HG02588 (cell line): ENCODE results near the gene MVB12A.

ENCODE experiments used
- ATAC-seq: cut with Tn5 transposase; IDR thresholded peaks from one replicate; pipeline ENCODE4 v1.9.1; 2021; ENCODE audit warnings: mild to moderate bottlenecking, moderate library complexity; ENCODE audit not compliant: unreplicated experiment

Gene MVB12A

DNA sequence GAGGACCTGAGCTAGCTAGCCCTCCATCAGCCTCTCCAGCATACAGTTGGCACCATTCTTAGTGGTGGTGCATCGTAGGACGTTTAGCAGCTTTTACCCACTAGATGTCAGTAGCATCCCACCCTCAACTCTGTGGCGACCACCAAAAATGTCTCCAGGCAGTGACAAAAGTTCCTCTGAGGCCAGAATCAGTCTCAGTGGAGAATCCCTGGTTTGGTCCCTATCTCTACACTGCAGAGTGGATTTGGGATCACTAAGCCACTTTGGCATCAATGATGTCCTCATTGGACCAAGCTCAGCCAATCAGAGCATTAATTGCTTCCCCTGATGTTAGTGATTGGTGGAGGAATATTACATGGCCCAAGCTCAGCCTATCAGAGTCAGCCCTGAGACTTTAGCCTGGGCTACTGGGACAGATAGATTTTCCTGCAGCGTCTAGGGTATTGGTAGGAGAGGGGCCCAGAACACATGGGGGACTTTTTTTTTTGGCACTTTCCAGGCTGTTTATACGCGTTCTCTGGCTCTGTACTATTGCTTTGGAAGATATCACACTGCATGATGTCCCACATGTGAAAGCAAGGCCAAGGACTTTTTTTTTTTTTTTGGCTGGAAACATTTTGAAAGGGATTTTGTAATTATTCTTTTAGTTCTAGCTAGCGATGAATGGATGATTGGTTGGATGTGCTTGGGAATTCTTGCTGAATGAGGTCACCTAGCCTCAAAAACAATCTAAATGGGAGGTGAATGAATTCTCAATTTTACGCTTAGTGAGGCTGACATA is 21.6 kb downstream of the MVB12A start:
- no peak for ATAC-seq

DNA sequence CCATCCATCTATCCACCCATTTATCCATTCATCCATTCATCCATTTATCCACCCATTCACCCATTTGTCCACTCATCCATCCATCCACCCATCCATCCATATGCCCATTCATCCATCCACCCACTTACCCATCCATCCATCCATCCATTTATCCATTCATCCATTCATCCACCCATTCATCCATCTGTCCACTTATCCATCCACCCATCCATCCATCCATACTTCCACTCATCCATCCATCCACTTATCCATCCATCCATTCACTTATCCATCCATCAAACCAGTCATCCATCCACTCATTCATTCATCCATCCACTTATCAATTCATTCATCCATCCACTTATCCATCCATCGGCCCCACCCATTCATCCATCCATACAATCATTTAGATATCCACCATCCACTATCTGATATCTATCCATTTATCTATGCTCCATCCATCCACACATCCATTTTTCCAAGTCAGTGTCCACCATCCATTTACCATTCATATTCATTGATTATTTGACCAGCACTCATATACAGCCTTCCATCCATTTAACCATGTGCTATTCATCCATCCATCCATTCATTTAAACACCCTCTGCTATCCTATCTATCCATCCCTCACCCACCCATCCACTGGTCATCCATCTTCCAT is 25.8 kb downstream of the MVB12A start:
- no peak for ATAC-seq

DNA sequence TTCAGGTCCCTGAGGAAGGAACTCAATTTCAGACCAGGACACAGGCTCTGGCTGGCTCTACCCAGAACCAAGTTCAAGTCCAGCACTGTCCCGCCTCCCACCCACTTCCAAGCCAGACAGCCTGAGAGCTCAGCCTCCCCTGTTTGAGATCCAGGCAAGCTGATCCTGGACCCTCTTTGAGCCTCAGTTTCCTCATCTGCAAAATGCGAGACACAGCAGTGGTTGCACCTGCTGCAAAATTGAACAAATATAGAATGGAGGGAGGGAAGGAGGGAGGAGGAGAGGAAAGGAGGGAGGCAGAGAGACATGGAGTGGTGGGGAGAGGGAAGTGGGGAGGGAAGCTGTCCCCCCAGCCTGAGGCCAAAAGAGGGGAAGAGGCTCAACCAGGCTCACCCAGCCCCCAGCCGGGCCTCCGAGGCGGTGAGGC is 27.9 kb downstream of the MVB12A start:
- no peak for ATAC-seq

DNA sequence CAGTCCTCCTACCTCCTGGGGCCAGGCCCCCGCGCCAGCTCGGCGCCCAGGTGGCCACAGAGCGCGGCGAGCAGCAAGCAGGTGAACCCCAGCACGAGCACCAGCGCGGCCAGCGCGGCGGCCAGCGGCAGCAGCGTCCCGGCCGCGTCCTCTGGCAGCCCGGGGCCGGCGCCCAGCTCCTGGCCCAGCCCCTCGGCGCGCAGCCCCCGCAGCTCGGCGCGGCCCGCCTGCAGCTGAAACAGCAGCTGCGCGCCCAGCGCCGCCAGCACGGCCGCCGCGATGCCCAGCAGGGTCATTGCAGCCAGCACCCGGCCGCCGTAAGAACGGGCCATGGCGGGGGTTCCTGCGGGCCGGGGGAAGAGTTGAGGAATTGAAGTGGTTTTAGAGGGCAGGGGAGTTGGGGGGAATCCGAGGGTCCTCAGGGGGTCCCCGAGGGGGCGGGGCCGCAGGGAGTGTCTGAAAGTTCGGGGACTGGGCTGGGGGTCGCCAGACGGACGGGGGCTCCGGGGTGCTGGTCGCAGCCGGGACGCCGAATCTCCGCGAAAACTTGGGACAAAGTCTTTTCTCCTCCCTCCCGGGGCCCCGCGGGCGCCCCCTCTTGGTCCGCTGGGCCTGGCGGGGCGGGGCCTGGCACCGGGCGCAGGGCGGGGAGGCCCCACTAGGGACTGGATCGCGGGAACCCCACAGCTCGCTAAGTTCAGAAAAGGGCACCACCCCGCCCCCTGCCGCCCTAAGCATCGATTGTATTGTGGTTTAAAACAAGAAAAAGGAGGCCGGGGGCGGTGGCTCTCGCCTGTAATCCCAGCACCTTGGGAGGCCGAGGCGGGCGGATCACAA is 28.5 kb downstream of the MVB12A start, which contains the start of gene TMEM221:
Gene TMEM221, minus strand, starts transcription at position 538 of the 837 bp plus-strand sequence. Its CDS starts 206 bp downstream, at position 332.
- ATAC-seq = no peak

DNA sequence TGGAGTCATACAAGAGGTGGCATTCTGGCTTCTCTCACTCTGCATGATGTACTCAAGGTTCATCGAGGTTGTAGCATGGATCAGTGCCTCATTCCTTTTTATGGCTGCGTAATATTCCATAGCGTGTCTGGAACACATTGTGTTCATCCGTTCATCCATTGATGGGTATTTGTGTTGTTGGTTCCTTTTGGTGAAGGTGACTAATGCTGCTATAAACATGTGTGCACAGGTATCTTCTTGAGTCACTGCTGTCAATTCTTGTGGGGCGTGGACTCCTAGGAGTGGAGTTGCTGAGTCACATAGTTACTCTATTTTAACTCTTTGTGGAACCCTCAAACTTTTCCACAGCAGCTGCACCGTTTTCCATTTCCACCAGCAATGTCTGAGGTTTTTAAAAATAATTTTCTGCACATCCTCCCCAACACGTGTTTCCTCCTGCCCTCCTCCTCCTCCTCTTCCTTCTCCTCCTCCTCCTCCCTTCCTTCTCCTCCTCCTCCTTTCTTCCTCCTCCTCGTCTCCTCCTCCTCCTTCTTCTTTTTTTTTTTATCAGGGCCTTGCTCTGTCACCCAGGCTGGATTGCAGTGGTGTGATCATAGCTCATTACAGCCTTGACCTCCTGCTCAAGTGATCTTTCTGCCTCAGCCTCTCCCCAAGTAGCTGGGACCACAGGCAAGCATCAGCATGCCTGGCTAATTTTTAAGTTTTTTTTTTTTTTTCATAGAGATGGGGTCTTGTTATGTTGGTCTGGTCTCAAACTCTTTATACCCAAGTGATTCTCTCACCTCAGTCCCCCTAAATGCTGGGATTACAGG is 30.6 kb downstream of the MVB12A start:
- ATAC-seq = no peak

DNA sequence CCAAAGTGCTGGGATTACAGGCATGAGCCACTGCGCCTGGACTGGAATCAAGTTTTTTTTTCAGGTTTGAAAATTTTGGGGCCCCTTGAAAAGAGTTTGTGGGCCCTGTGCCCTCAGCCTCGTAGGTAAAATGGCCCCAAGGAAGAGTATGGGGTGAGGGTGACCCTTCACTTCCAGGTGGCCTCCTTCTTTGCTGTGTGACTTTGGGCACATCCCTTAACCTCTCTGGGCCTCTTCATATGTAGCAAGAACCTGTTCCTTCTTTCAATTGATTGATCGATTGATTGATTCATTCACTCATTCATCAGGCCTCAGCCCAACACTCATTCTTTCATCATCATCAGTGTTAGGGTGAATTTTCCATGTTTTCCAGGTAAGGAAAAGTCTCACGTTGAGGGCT is 32.0 kb downstream of the MVB12A start:
- no peak for ATAC-seq

DNA sequence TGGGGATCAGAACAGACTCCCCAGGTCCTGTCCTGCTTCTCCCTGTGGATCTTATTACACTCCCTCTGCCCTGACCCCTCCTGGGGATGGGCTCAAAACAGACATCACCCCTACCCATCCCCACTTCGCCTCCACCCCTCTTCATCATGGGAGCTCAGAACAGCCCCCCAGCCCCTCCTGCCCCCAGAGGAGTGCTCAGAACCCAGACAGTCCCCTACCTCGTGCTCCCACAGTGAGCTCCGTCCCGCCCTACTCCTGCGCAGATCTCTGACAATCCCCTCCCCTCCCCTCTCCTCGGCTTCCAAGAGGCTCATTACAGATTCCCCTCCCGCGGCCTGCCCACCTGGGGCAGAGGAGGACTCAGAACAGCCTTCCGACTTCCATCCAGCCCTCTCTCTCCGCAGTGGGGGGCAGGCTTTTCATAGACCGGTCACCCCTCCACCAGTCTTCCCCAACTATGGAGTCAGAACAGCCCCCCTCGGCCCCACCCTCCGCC is 34.8 kb downstream of the MVB12A start:
- no peak for ATAC-seq

DNA sequence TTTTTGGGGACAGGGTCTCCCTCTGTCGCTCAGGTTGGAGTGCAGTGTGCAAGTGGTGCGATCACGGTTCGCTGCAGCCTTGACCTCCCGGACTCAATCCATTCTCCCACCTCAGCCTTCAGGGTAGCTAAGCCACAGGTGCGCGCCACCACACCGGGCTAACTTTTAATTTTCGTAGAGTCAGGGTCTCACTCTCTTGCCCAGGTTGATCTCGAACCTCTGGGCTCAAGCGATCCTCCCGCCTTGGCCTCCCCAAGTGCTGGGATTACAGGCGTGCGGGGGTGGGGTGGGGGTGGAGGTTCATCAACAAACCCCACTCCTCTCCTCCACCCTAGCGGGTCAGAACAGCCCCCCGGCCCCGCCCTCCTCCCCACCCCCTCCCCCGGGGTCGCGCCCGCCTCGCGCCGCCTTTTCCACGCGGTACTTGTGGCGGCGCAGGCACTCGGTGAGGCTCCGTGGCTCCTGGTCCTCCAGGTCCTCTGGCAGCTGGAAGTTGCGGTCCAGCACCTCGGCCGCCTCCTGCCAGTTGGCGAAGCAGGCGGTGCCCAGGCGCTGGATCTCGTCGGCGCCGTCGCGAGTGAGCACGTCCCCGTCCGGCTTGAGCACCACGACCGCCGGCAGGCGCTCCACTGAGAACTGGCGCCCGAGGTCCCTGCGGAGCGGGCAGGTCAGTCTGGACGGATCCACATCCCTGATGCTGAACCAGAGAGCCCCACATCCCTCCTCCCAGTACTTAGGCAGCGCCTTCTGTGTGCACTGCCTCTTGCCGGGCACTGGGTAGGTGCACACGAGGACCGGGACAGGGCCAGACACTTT is 35.7 kb downstream of the MVB12A start:
- ATAC-seq = no peak

DNA sequence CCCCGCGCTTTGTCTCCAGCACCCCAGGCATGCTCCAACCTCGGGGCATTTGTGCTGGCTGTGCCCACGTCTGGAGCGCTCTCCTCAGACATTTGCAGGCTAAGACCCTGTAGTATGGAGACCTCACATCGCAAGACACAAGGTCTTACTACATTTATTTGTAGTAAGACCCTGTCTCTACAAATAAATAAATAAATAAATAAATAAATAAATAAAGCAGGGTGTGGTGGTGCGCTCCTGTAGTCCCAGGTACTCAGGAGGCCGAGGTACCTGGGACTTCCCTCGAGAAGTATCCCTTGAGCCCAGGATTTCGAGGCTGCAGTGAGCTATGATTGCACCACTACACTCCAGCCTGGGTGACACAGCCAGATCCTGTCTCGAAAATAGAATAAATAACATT is 36.3 kb downstream of the MVB12A start:
- ATAC-seq = no peak

DNA sequence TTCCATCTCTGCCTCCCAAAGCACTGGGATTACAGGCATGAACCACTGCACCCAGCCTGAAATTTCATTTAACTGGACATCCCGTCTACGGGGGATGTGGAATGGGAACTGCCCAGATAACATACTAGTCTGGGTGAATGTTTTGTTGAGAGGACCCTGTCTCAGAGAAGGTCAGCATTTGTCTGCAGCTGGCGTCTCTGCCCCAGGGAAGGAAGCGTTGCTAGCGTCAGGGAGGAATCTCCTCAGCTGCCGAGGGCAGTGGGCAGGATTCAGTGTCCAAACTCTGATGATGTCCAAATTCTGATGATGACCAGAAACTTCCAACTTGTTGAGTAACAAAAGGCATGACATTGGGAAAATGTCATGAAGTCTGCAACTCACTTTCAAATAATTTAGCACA is 37.8 kb downstream of the MVB12A start:
- no peak for ATAC-seq

DNA sequence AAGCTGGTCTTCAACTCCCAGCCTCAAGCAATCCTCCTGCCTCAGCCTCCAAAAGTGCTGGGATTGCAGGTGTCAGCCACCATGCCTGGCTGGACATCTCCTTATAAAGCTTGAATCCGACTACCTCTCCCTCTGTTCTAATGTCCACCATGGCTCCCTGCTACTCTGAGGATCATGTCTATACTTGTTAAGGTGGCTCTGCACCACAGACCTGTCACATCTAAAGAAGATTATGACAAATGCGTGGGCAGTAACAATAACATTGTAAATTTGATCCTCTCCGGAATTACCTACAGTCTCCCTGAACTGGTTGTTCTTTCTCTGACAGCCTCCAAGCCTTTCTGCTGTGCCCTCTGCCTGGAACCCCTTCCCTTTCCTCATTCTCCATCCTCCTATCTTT is 39.1 kb downstream of the MVB12A start:
- no peak for ATAC-seq

DNA sequence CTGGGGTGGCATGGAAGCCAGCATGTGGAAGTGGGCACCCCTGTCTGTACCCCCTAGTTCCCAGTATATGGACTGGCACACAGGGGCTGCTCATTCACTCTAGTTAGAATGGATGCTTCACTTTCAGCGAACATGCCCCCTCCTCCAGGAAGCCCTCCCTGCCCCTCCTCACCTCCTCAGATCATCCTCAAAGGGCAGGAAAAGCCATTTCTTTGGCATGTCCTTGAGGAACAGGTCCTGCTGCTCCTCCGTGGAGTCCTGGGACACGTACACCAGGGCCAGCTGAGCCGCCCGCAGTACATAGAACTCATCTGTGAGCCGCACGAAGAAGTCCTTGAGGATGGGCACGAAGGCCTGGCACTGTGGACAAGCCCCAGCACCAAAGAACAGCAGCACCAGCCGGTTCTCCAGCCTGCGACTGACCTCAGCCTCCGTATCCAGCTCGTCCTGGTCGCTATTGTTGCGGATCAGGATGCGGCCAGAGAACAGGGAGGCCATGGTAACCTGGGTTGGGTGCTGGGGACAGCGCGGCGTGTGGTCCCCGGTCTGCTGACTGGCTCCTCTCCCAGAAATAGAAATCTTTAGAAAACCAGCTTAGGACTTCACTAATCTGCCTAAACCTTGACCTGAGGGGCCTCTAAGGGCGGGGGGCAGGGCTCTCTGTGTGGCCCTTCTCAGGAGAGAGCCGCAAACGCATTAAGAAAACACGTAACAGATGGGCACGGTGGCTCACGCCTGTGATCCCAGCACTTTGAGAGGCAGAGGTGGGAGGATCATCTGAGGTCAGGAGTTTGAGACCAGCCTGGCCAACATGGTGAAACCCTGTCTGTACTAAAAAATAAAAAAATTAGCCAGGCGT is 40.8 kb downstream of the MVB12A start, which contains the start of gene NXNL1:
Gene NXNL1, minus strand, starts transcription at position 555 of the 859 bp plus-strand sequence. Its CDS starts 57 bp downstream, at position 498.
- ATAC-seq = no peak

DNA sequence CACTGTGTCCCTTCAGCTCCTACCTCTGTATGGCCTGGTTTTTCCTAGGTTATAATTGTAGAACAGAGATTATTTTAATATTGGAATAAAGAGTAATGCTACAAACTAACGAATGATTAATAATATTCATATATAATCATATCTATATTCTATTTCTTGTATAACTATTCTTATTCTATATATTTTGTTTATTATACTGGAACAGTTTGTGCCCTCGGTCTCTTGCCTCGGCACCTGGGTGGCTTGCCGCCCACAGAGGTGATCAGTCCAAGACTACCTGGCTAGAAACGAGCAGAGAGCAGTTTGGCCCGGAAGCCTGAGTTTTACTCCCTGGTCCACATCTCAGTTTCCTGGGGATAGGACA is 46.6 kb downstream of the MVB12A start:
- no peak for ATAC-seq

DNA sequence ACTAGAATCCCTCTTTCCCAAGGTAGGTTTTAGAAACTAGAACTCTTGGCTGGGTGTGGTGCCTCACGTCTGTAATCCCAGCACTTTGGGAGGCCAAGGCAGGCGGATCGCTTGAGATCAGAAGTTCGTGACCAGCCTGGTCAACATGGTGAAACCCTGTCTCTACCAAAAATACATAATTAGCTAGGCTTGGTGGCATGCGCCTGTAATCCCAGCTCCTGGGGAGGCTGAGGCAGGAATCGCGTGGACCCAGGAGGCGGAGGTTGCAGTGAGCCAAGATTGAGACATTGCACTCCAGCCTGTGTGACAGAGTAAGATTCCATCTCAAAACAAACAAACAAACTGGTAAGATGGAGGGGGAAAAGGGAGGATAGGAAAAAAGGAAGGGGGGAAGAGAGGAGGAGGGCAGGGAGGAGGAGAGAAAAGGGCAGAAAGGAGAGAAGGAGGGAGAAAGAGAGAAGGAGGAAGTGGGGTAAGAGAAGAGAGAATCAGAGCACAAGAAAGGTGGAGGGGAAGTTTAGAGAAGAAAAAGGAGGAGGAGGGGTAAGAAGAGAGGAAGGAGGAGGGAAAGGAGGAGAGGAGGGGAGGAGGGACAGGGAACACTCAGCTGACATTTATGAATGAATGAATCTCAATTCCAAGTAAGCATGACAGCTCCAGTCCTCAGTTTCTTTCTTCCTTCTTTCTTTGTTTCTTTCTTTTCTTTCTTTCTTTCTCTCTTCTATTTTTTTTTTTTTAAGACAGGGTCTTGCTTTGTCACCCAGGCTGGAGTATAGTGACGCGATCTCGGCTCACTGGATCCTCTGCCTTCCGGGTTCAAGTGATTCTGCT is 47.8 kb downstream of the MVB12A start:
- no peak for ATAC-seq

DNA sequence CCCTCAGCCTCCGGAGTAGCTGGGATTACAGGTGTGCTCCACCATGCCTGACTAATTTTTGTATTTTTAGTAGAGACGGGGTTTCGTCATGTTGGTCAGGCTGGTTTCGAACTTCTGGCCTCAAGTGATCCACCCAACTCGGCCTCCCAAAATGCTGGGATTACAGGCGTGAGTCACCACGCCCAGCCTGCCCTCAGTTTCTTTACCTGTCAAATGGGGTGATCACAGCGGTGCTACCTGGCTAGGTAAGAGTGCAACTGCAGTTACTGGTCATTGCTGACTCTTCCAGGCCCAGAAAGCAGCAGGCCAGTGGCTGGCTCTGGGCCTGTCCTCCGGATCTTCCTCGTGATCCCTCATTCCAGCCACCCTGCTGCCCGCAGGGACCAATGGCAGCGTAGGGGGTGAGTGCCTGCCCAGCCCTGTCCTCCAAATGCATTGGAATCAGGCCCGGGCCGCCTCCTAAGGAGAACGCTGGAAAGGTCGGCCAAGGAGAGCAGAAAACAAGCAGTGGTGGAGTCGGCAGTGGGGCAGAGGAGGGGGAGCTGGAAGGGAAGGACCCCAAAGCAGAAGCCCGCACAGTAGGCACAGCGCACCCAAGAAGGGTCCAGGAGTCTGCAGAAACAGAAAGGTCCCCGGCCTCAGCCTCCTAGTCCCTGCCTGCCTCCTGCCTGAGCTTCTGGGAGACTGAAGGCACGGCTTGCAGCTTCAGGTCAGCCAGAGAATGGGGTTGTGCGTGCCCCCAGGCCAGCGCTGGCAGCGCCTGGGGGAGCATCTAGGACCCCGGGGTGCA is 48.6 kb downstream of the MVB12A start:
- ATAC-seq = no peak

DNA sequence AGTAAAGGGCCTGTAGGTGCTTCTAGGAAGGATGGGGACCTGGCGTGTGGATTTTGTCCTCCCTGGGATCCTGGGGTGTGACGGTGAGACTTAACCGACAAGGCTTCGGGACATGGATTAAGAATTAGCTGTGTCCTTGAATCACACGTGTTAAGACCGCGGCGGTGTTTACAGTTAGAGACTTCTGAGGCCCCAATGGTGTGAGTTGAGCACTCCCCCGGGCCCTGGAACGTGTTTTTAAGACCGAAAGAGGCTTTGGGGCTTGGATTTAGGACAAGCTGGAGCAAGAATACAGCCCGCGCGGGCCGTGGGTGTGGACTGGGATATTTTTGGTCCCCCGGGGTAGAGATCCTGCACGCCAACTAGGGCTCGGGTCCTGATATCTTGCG is 49.2 kb downstream of the MVB12A start:
- ATAC-seq = no peak

DNA sequence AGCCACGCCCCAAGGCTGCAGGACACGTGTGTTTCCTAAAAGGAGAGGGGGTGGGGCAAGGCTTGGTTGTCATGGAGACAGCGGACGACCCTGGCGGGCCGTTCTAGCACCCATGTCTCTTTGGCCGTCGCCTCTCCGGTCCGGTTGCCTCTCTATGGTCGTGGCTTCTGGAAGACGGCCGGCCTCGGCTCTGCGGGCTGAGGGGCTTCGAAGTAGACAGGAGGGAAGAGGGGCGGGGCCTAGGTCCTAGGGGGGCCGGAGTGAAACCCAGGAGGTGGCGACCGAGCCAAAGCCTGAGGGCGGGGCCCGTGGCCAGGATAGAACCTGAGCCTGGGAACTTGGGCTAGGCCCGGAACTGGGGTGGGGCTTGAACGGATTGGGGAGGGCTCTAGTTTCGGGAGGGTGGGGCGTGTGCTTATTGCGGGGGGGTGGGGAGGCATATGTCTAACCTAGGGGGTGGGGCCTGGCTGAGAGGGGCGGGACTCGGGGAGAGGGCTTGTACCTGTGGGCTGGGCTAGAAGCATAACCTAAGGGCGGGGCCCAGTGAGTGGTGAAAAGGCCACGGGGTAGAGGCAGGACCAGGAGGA is 49.7 kb downstream of the MVB12A start:
- peak; percentile 46 for ATAC-seq
